Measurements from ENCODE around the gene TSPAN31.
"Not testable (repeated sequence)": the region's sequence is repeated elsewhere in the genome, so short reads cannot be mapped to it uniquely, and the experiment has no call there.

Gene TSPAN31

GRCh38 chr12:57744777-57745484, at the start of gene TSPAN31:
TSPAN31 (plus strand) TSS chr12:57745039; CDS start chr12:57745155, 116 bp downstream.
- peak; percentile 78 to 88 for DNase-seq (ENCODE audit: low read depth in 1 of 2, low spot score in 1 of 2)

GRCh38 chr12:57695770-57696432, 48.9 kb upstream of the TSPAN31 start:
- DNase-seq (ENCODE audit: low read depth in 1 of 2, low spot score in 1 of 2) = no peak

GRCh38 chr12:57697076-57697475, 47.8 kb upstream of the TSPAN31 start:
- no peak for DNase-seq (ENCODE audit: low read depth in 1 of 2, low spot score in 1 of 2)

GRCh38 chr12:57698414-57698813, 46.4 kb upstream of the TSPAN31 start:
- DNase-seq (ENCODE audit: low read depth in 1 of 2, low spot score in 1 of 2) = no peak

- DNase-seq (ENCODE audit: low read depth in 1 of 2, low spot score in 1 of 2) = no peak
Measured at GRCh38 chr12:57700317-57700716, 44.5 kb upstream of the TSPAN31 start.

- DNase-seq (ENCODE audit: low read depth in 1 of 2, low spot score in 1 of 2) = no peak
Measured at GRCh38 chr12:57707250-57707649, 37.6 kb upstream of the TSPAN31 start.

GRCh38 chr12:57708296-57708695, 36.5 kb upstream of the TSPAN31 start:
- DNase-seq (ENCODE audit: low read depth in 1 of 2, low spot score in 1 of 2) = no peak

GRCh38 chr12:57712701-57713100, 32.1 kb upstream of the TSPAN31 start:
- no peak for DNase-seq (ENCODE audit: low read depth in 1 of 2, low spot score in 1 of 2)

- no peak for DNase-seq (ENCODE audit: low read depth in 1 of 2, low spot score in 1 of 2)
Measured at GRCh38 chr12:57713209-57713608, 31.6 kb upstream of the TSPAN31 start.

- not testable (repeated sequence) for DNase-seq (ENCODE audit: low read depth in 1 of 2, low spot score in 1 of 2)
Measured at GRCh38 chr12:57715036-57715748, 29.6 kb upstream of the TSPAN31 start.

GRCh38 chr12:57715786-57716185, 29.1 kb upstream of the TSPAN31 start:
- no peak for DNase-seq (ENCODE audit: low read depth in 1 of 2, low spot score in 1 of 2)

GRCh38 chr12:57716305-57716704, 28.5 kb upstream of the TSPAN31 start:
- no peak for DNase-seq (ENCODE audit: low read depth in 1 of 2, low spot score in 1 of 2)

- no peak for DNase-seq (ENCODE audit: low read depth in 1 of 2, low spot score in 1 of 2)
Measured at GRCh38 chr12:57717131-57717530, 27.7 kb upstream of the TSPAN31 start.

GRCh38 chr12:57717846-57718640, 26.8 kb upstream of the TSPAN31 start:
- DNase-seq (ENCODE audit: low read depth in 1 of 2, low spot score in 1 of 2) = no peak

GRCh38 chr12:57718641-57719528, 26.0 kb upstream of the TSPAN31 start:
- DNase-seq (ENCODE audit: low read depth in 1 of 2, low spot score in 1 of 2) = no peak

GRCh38 chr12:57719777-57720605, 24.8 kb upstream of the TSPAN31 start:
- no peak for DNase-seq (ENCODE audit: low read depth in 1 of 2, low spot score in 1 of 2)

GRCh38 chr12:57720606-57721595, 23.9 kb upstream of the TSPAN31 start:
- no peak for DNase-seq (ENCODE audit: low read depth in 1 of 2, low spot score in 1 of 2)

Data from activated T-helper 1 cell treated with anti-CD3 and anti-CD28 coated beads, Interleukin-2, amount 50 U/mL, for 16 hours (primary cell).